22Rv1 (cell line): Measurements from ENCODE around the gene ATG9B.

Source experiments
- CTCF ChIP-seq: fragments of 450-650 bp; IDR thresholded peaks from 2 replicates; pipeline ENCODE4 v1.5.1; 2017; ENCODE audit warnings: mild to moderate bottlenecking
- ZFX ChIP-seq: fragments of 450-650 bp; IDR thresholded peaks from 2 replicates; pipeline ENCODE4 v1.6.1; 2017; ENCODE audit warnings: antibody characterized with exemption, borderline replicate concordance

- TF ChIP-seq CTCF (no peak), ZFX (no peak)
Measured at GRCh38 chr7:151034312-151035025, 10.2 kb upstream of the ATG9B start.
